IMR-90 (cell line): Measurements from ENCODE around the gene ADGRG2. TPM values are rescaled to one million over a fixed set of nuclear protein-coding genes. Genes with fewer than 3 reads are reported as not detected.
"Not testable (repeated sequence)": the region's sequence is repeated elsewhere in the genome, so short reads cannot be mapped to it uniquely, and the experiment has no call there.

ENCODE experiments used
- ATAC-seq: fragments of 200-7000 bp; cut with Tn5 transposase; 2 replicates; pipeline ENCODE4 v1.9.1; 2020; ENCODE audit warnings: low read depth, mild to moderate bottlenecking, moderate library complexity
- BruUV-seq: library from RNA; stranded (reverse); fragments of 400-500 nt; replicated peaks from 2 replicates; lab custom pipeline; 2021; lab: Mats Ljungman, UMichigan
- CTCF ChIA-PET: fragments of 300-600 bp; formaldehyde crosslinking; extraction: SDS; loops from one replicate; lab custom pipeline; 2021; ENCODE audit warnings: antibody characterized with exemption; lab: Yijun Ruan, JAX
- POLR2A ChIA-PET: fragments of 300-600 bp; sonication (Branson Sonifier 250); formaldehyde crosslinking; loops from one replicate; lab custom pipeline; 2022; ENCODE audit warnings: antibody characterized with exemption; ENCODE audit not compliant: unreplicated experiment; lab: Charles Lee
- DNase-seq: peaks from one replicate; pipeline ENCODE4 v3.0.0; 2013
- H2AFZ ChIP-seq: replicated peaks from 2 replicates; pipeline ENCODE3; 2013; ENCODE audit warnings: low read length, mild to moderate bottlenecking; ENCODE audit not compliant: poor library complexity
- H2AK5ac ChIP-seq: 2 replicates; pipeline ENCODE4 v1.6.1; 2013; ENCODE audit warnings: low read depth, low read length, inconsistent platforms
- H2AK9ac ChIP-seq: replicated peaks from 2 replicates; pipeline ENCODE3; 2013; ENCODE audit warnings: mild to moderate bottlenecking, low read depth, low read length, moderate library complexity; ENCODE audit not compliant: poor library complexity
- H2BK120ac ChIP-seq: 2 replicates; pipeline ENCODE4 v1.6.1; 2013; ENCODE audit warnings: low read depth, low read length, inconsistent platforms
- H2BK15ac ChIP-seq: 3 replicates; pipeline ENCODE4 v1.6.1; 2013; ENCODE audit warnings: low read depth, low read length, inconsistent platforms
- H2BK20ac ChIP-seq: 2 replicates; pipeline ENCODE4 v1.6.1; 2013; ENCODE audit warnings: low read depth, mild to moderate bottlenecking, inconsistent platforms, low read length, moderate library complexity
- H2BK5ac ChIP-seq: 2 replicates; pipeline ENCODE4 v1.6.1; 2013; ENCODE audit warnings: mild to moderate bottlenecking, low read depth, low read length, inconsistent platforms; ENCODE audit not compliant: poor library complexity, severe bottlenecking
- H3K14ac ChIP-seq: replicated peaks from 2 replicates; pipeline ENCODE4 v1.6.1; 2013; ENCODE audit warnings: low read depth, low read length, inconsistent platforms
- H3K18ac ChIP-seq: 2 replicates; pipeline ENCODE4 v1.6.1; 2013; ENCODE audit warnings: low read depth, low read length, control low read depth
- H3K23ac ChIP-seq: 2 replicates; pipeline ENCODE4 v1.6.1; 2013; ENCODE audit warnings: low read depth, low read length, inconsistent platforms
- H3K27ac ChIP-seq: 2 replicates; pipeline ENCODE4 v1.5.1; 2013; ENCODE audit warnings: mild to moderate bottlenecking, control low read depth, low read length; ENCODE audit not compliant: insufficient read depth
- H3K27me3 ChIP-seq: 2 replicates; pipeline ENCODE4 v1.6.1; 2013; ENCODE audit warnings: low read length; ENCODE audit not compliant: control insufficient read depth, insufficient read depth
- H3K36me3 ChIP-seq: 2 replicates; pipeline ENCODE4 v1.6.1; 2013; ENCODE audit warnings: low read length, mixed read lengths; ENCODE audit not compliant: control insufficient read depth, insufficient read depth
- H3K4ac ChIP-seq: 2 replicates; pipeline ENCODE4 v1.6.1; 2013; ENCODE audit warnings: low read depth, low read length, inconsistent platforms
- H3K4me1 ChIP-seq: 2 replicates; pipeline ENCODE4 v1.6.1; 2013; ENCODE audit warnings: low read length, mixed read lengths; ENCODE audit not compliant: control insufficient read depth, insufficient read depth
- H3K4me2 ChIP-seq: 2 replicates; pipeline ENCODE4 v1.6.1; 2013; ENCODE audit warnings: low read depth, mild to moderate bottlenecking, control low read depth, low read length, moderate library complexity
- H3K4me3 ChIP-seq: 2 replicates; pipeline ENCODE4 v1.5.1; 2013; ENCODE audit warnings: low read depth, mild to moderate bottlenecking, control low read depth, low read length, moderate library complexity; ENCODE audit not compliant: insufficient read depth
- H3K56ac ChIP-seq: 2 replicates; pipeline ENCODE4 v1.6.1; 2013; ENCODE audit warnings: low read length, inconsistent platforms; ENCODE audit not compliant: insufficient read depth; ENCODE audit errors: extremely low read depth
- H3K79me1 ChIP-seq, 2 experiments: 2 replicates each; pipeline ENCODE4 v1.6.1; 2013; ENCODE audit warnings: low read length in 2 of 2, inconsistent platforms in 1 of 2, low read depth in 1 of 2
- H3K9ac ChIP-seq: 2 replicates; pipeline ENCODE4 v1.6.1; 2013; ENCODE audit warnings: low read depth, low read length, control low read depth
- H3K9me1 ChIP-seq: 2 replicates; pipeline ENCODE4 v1.6.1; 2013; ENCODE audit warnings: low read length, inconsistent platforms; ENCODE audit not compliant: insufficient read depth
- H3K9me3 ChIP-seq: 2 replicates; pipeline ENCODE4 v1.6.1; 2013; ENCODE audit warnings: low read length; ENCODE audit not compliant: control insufficient read depth, insufficient read depth
- H4K20me1 ChIP-seq: 2 replicates; pipeline ENCODE4 v1.6.1; 2013; ENCODE audit warnings: low read length, inconsistent platforms; ENCODE audit not compliant: insufficient read depth
- H4K5ac ChIP-seq: 2 replicates; pipeline ENCODE4 v1.6.1; 2013; ENCODE audit warnings: mild to moderate bottlenecking, low read depth, low read length, control low read depth
- H4K8ac ChIP-seq, 2 experiments: 2 replicates each; pipeline ENCODE4 v1.6.1; 2013; ENCODE audit warnings: low read depth in 2 of 2, low read length in 2 of 2, control low read depth in 1 of 2, inconsistent platforms in 1 of 2
- H4K91ac ChIP-seq: 2 replicates; pipeline ENCODE4 v1.6.1; 2013; ENCODE audit warnings: low read depth, low read length, inconsistent platforms; ENCODE audit not compliant: insufficient read depth
- CEBPB ChIP-seq: IDR thresholded peaks from 2 replicates; pipeline ENCODE4 v1.6.1; 2012; ENCODE audit warnings: low read depth, low read length, improper control_type of control experiment
- POLR2A ChIP-seq: IDR thresholded peaks from 2 replicates; pipeline ENCODE4 v1.6.1; 2012; ENCODE audit warnings: mild to moderate bottlenecking, low read depth, low read length
- RCOR1 ChIP-seq: IDR thresholded peaks from 2 replicates; pipeline ENCODE4 v1.6.1; 2012; ENCODE audit warnings: mild to moderate bottlenecking, low read length, improper control_type of control experiment; ENCODE audit not compliant: insufficient replicate concordance
- SMC3 ChIP-seq: fragments of 150-350 bp; IDR thresholded peaks from 2 replicates; pipeline ENCODE4 v1.6.1; 2016; ENCODE audit warnings: low read depth, mild to moderate bottlenecking, antibody characterized with exemption, low read length, moderate library complexity
- WGBS, 2 experiments: methylation state at CpG; one replicate each; pipeline versions ENCODE4 v1.1.5 to v1.1.7; 2013; ENCODE audit warnings: missing lambda C conversion rate in 2 of 2; ENCODE audit not compliant: insufficient read length in 1 of 2; ENCODE audit errors: extremely low coverage in 2 of 2; 5-methylcytosine and 5-hydroxymethylcytosine counted together
- dilution Hi-C: fragments of 300-500 bp; cut with HindIII; formaldehyde crosslinking; loops from one replicate; pipeline ENCODE4 v1.14.3; 2018; ENCODE audit warnings: low sequenced_read_pairs; ENCODE audit not compliant: unreplicated experiment
- in situ Hi-C: fragments of 300-500 bp; cut with MboI; formaldehyde crosslinking; loops from 3 replicates; pipeline ENCODE4 v1.14.3; 2019; ENCODE audit warnings: low sequenced_read_pairs, inconsistent platforms, mixed read lengths
- intact Hi-C: fragments of 100-400 bp; cut with micrococcal nuclease; formaldehyde crosslinking; loops from 2 replicates; pipeline ENCODE4 v1.10.0; 2022
- polyA plus RNA-seq, 3 experiments: library from polyadenylated mRNA; depleted of rRNA; stranded (reverse); fragments of >200 nt; gene quantifications; 2 replicates each; pipeline ENCODE4 v1.2.3, GENCODE V29; 2012; ENCODE audit warnings: low replicate concordance in 1 of 3
- total RNA-seq: library from RNA; depleted of rRNA; stranded (reverse); fragments of >200 nt; gene quantifications from 2 replicates; pipeline ENCODE4 v1.2.3, GENCODE V29; 2012

Gene ADGRG2
- total and polyA plus RNA-seq, 2 of the 4 experiments (the other 2 are of a cell fraction), result under 0.01 to 0.07 TPM

DNA sequence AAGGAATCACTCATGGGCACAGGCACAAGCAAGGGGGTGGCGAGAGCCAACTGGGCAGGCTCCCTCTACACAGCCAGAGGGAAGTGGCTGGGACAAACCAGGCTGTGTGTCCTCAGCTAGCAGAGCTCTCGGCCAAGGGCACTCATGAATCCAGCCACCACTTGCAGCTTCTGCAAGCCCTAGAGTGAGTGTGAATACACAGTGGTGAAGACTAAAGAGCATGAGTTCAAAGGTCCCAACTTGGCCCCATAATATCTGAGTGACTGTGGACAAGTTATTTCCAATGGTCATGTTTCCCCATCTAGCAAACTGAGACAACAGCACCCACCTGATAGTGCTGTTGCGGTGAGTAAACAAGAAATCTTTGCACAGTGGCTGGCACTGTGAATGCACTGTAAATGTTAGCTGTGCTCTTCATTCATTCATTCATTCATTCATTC, 51.7 kb downstream of the ADGRG2 start:
- Histone ChIP-seq H3K4me1 (no peaks in the 10 kb centered on the region), H2AK5ac (no peak overlapping the region), H2AK9ac (no peak overlapping the region), H3K4ac (no peak overlapping the region), H2BK120ac (no peak overlapping the region), H3K9ac (no peak overlapping the region), H2BK20ac (no peak overlapping the region), H2BK5ac (no peak overlapping the region), H3K36me3 (no peaks in the 10 kb centered on the region), H4K91ac (no peak overlapping the region), H3K9me1 (no peaks in the 10 kb centered on the region), H3K27me3 (no peaks in the 10 kb centered on the region), H3K56ac (no peak overlapping the region), H3K9me3 (no peaks in the 10 kb centered on the region), H3K4me3 (no peak overlapping the region), H2AFZ (no peak overlapping the region), H4K20me1 (no peaks in the 10 kb centered on the region), H3K27ac (no peak overlapping the region), H3K14ac (no peak overlapping the region), H4K8ac (no peak overlapping the region), H3K79me1 (no peaks in the 10 kb centered on the region), H4K5ac (no peak overlapping the region), H3K23ac (no peak overlapping the region), H3K4me2 (no peak overlapping the region), H3K18ac (no peak overlapping the region), H2BK15ac (no peak overlapping the region)
- in situ Hi-C loops, result no loop called here
- intact Hi-C loops, result no loop called here
- no peak for DNase-seq
- BruUV-seq, result no TSS peak
- POLR2A ChIA-PET, result no interaction called here
- CTCF ChIA-PET, result no interaction called here
- 45% methylated on average over 2 of the region's 3 CpGs; no CpG with 5 or more reads in 1 of the 2 experiments for WGBS, 2 experiments
- no peak for TF ChIP-seq CEBPB
- no peak for TF ChIP-seq POLR2A
- no peak for TF ChIP-seq RCOR1
- no peak for TF ChIP-seq SMC3
- no peak for ATAC-seq
- dilution Hi-C loops, result no loop called here

GRCh38 chrX:19066987-19067386, 55.3 kb downstream of the ADGRG2 start:
- BruUV-seq, result not testable (repeated sequence)
- no CpG with 5 or more reads among the region's 4 CpGs for WGBS, 2 experiments

More at GRCh38 chrX:19066987-19067386, 55.3 kb downstream of the ADGRG2 start:
- H4K5ac ChIP-seq, ATAC-seq, intact Hi-C loops, dilution Hi-C loops, in situ Hi-C loops, H2AK5ac ChIP-seq, H3K14ac ChIP-seq, H3K4me3 ChIP-seq, H2AFZ ChIP-seq, H3K56ac ChIP-seq, H3K18ac ChIP-seq, H2BK5ac ChIP-seq, DNase-seq, H3K27ac ChIP-seq, H4K8ac ChIP-seq, H4K20me1 ChIP-seq, H3K36me3 ChIP-seq, H2BK15ac ChIP-seq, H2AK9ac ChIP-seq, H2BK20ac ChIP-seq, H3K9me1 ChIP-seq, POLR2A ChIA-PET, H2BK120ac ChIP-seq, H3K9me3 ChIP-seq, H3K27me3 ChIP-seq, H3K79me1 ChIP-seq, H4K91ac ChIP-seq, CTCF ChIA-PET, H3K4ac ChIP-seq, H3K4me1 ChIP-seq, H3K9ac ChIP-seq, H3K23ac ChIP-seq, H3K4me2 ChIP-seq: not testable (repeated sequence)
